AG08396 (cell line): ENCODE results near the gene FAM111A.
A peak's percentile ranks its signal among the peaks of the same experiment; 100 is the strongest.

Experiments
- DNase-seq: peaks from one replicate; pipeline ENCODE4 v3.0.0; 2012; ENCODE audit warnings: low spot score, mixed read lengths

The FAM111A gene

DNA sequence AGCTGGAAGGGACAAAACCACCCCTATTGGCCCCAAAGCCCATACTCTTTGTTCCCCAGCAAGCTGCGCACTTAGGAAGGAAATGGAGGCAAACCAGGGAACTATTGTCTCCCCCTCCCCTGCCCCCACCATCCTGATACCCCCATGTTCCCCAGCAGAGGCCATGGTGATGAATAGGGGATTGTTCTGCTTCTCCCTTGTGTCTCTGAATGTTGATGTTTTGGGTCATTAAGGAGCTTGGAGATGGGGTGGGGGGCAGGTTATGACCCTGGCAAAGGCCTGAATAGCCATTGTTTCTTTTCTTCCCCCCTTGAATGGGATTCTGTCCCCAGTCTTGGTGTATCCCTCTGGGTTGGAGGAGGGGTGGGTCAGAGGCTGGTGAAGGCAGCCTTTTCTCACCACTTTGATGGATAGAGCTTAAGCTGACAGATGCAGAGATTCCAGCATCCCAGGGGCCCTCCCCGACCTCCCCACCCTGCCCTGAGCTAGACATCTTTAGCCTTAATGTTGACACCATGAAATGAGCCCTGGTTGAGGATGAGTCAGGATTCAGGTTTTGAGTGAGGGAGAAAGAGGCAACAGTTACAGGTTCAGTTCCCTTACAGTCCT, 37.6 kb downstream of the FAM111A start:
- no peak for DNase-seq

GRCh38 chr11:59180907-59181306, 38.3 kb downstream of the FAM111A start:
- DNase-seq = no peak

GRCh38 chr11:59181746-59182456, 39.2 kb downstream of the FAM111A start:
- DNase-seq = no peak

- DNase-seq = no peak
Observed at GRCh38 chr11:59182457-59183151, 39.9 kb downstream of the FAM111A start.

DNA sequence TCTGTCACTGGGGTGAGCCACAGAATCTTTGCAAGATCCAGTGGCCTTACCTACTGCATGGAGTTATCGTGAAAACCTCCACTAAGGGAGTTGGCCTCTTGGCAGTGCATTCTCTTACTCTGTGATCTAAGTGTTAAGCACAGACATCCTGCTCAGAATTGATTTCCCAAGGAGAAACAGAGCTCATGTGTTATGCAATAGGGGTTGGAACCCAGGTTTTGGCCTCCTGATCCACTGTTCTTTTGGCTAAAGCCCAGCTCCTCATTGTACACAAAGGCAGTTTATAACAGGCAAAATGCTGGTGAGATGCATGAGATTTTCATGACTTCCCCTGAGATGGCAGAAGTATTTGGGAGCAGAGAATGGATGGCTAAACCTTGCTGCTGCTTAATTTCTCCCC, 41.1 kb downstream of the FAM111A start:
- DNase-seq = no peak

- no peak for DNase-seq
Observed at GRCh38 chr11:59184691-59185339, 42.2 kb downstream of the FAM111A start.

DNA sequence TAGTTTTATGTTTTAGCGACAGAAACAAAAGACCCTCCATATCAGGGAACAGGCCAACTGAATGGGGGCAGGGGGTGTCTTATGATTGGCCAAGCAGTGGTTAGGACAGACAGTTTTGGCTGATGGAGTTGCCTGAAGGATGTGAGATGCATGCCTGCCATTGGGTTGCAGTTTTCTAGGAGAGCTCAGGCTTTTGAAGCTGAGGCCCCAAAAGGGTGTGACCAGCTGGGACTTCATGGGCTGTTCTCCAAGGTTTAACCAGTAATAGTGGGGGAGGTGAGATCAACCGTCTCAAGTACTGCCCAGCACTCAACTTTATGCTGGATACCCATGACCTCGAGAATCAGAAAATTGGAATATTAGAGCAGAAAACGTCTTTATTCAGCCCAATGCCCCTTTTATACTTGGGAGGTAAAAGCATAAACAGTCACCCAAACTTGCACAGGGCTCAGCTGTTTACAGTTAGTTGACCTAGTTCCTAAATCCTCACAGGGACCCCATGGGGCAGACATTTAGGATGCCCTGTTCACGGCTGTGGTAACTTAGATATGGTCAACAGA, 42.8 kb downstream of the FAM111A start:
- DNase-seq = no peak

- DNase-seq = peak; percentile 50
Observed at GRCh38 chr11:59186130-59186594, 43.5 kb downstream of the FAM111A start.

GRCh38 chr11:59187035-59187434, 44.4 kb downstream of the FAM111A start:
- DNase-seq = no peak

GRCh38 chr11:59187587-59187986, 44.9 kb downstream of the FAM111A start:
- peak; percentile 69 for DNase-seq

DNA sequence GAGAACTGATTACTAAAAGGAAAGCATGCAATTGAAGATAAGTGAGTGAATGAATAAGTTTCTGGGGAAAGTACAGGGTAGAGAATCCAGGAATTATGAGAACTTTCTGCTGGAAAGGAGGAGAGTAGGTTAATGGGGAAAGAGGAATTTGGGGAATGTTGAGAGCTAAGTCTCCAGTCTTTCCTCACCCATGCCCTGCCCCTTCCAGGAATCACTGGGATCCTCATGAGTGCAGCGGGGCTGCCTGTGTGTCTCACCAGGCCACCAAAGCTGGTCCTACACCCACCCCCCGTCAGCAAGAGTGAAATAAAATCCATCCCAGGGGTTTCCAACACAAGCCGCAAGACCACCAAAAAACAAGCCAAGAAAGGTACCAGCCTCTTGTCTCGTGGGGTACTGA, 46.3 kb downstream of the FAM111A start:
- DNase-seq = no peak

DNA sequence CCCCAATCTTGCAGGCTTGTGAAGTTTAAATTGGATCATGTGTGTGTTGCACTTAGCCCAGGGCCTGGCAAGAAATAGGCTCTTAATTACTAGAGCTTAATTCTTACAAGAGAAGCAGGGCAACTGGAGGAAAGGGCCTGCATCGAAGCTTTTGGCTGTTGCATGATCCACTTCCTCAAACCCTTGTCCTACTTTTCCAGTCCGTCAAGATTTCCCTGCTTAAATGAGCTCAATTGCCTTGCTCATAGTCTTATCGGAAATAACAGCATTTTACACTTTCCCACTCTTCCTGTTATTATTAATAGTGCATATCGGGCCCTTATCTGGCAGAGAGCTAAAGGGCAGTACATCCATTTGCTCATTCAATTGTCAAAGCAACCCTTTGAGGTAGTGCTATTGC, 47.3 kb downstream of the FAM111A start:
- no peak for DNase-seq

- DNase-seq = no peak
Observed at GRCh38 chr11:59191095-59191494, 48.4 kb downstream of the FAM111A start.

DNA sequence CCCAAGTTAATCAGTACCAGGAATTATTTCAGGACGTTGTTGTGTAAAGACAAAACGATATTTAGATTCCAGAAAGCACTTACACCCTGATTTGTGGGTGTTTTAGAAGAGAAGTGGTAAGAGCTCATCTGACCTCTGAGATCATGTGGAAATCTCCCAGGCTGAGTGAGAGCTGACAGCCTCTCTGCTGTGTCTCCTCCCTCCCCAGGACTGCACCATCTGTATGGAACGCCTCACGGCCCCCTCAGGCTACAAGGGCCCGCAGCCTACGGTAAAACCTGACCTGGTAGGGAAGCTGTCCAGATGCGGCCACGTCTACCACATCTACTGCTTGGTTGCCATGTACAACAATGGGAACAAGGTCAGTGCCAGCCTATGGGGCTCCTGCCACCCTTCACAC, 49.2 kb downstream of the FAM111A start:
- no peak for DNase-seq

- no peak for DNase-seq
Observed at GRCh38 chr11:59192446-59193020, 49.9 kb downstream of the FAM111A start.

DNA sequence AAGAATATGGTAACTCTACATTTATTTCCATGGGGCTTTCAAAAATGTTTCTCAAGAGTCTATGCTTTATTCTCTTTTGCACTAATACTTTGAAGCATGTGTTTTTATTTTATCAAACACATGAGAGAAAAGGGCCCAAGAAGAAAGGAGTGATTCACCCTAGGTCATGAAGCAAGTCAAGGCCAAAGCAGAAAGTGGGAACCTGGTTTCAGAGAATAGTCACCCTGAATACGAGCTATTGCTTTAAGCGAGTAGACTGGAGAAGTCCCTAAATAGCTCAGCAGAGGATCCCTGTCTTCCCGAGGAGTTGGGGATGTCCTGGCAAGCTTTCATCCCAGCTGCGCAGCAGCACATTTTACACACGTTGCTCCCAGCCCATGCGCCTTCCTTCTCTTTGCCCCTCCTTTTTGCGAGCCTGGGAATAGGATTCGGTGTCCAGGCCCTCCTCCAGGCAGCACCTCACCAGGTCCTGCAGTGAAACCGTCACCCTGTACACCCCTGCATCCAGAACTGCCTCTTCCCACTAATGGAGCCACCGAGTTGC, 51.0 kb downstream of the FAM111A start:
- no peak for DNase-seq

DNA sequence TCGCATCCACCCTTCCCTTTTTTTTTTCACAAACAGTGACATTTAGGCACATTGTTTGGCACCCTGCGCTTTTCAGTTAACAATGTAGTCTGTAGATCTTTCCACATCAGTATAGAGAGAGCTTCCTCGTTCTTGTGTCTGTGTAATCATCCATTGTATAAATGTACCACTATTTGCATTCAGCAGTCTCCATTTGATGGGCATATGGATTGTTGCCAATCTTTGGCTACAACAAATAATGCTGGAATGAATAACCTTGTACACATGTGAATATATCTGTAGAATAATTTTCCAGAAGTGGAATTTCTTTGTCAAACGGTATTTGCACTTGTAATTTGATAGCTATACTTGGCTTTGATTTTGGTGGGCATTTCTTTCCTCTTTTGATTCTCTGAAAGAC, 52.9 kb downstream of the FAM111A start:
- no peak for DNase-seq

DNA sequence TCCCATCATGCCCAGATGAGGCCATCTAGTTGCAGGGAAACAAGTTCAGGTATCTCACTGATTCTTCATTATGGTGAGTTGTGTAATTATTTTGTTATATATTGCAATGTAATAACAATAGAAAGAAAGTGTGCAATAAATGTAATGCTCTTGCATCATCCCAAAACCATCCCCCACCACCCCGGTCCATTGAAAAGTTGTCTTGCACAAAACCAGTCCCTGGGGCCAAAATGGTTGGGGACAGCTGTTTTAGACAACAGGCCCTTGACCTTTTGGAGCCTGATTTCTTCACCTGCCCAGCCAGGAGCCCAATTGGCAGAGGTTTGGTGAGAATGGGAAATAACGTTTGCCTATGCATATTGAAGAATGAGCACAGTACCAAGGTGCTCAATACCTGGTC, 54.1 kb downstream of the FAM111A start:
- no peak for DNase-seq

GRCh38 chr11:59197991-59198390, 55.3 kb downstream of the FAM111A start:
- peak; percentile 74 for DNase-seq

- DNase-seq = no peak
Observed at GRCh38 chr11:59198726-59199125, 56.1 kb downstream of the FAM111A start.

DNA sequence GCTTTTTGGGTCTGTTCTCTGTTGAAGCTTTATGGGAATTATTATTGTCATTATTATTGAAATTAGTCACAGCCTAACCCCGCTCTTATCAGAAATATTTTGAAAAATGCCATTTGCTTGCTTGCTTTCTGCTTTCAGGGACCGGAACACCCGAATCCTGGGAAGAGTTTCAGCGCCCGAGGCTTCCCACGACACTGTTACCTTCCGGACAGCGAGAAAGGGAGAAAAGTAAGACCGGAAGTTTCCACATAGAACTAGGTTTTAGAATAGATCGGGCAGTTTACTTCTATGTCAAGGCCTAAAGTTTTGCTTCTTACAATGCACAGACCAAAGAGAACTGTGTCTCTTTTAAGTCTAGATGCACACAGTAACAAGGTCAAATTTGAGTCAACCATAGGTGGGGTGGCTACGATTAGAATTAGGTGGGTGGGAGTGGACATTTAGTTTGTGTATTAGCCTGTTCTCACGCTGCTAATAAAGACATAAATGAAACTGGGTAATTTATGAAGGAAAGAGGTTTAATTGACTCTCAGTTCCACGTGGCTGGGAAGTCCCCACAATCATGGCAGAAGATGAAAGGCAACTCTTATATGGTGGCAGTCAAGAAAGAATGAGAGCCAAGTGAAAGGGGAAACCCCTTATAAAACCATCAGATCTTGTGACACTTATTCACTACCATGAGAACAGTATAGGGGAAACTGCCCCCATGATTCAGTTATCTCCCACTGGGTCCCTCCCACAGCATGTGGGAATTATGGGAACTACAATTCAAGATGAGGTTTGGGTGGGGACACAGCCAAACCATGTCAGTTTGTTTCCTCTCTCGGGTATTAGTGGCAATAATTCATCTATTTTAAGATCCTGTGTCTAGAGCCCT, 57.1 kb downstream of the FAM111A start:
- no peak for DNase-seq
